ENCODE results near the gene BAG1. TPM values are rescaled to one million over a fixed set of nuclear protein-coding genes. Genes with fewer than 3 reads are reported as not detected.
A peak's percentile ranks its signal among the peaks of the same experiment; 100 is the strongest.

BAG1 gene
- polyA plus RNA-seq, 4 donors, result 66.7 to 194 (median 132) TPM

- no peak overlapping the region for H3K4me3 ChIP-seq (ENCODE audit: low read depth in 1 of 3, low read length in 3 of 3)
- 84 to 95% (median 87%) methylated on average over 3 of the region's 3 CpGs for WGBS, 3 donors
- DNase-seq (no peak), FAIRE-seq (no peak)
- peaks cover 0 to 8% (median 6%) of the 10 kb centered on the region in 3 donors for H3K4me1 ChIP-seq (ENCODE audit: control insufficient read depth in 3 of 3, insufficient read depth in 2 of 3, low read depth in 1 of 3, low read length in 2 of 3)
- no peaks in the 10 kb centered on the region for H3K36me3 ChIP-seq (ENCODE audit: control insufficient read depth in 3 of 3, insufficient read depth in 2 of 3, low read depth in 1 of 3, low read length in 3 of 3)
- no peaks in the 10 kb centered on the region for H3K9me3 ChIP-seq (ENCODE audit: control insufficient read depth in 2 of 2, insufficient read depth in 1 of 2, low read depth in 1 of 2, low read length in 1 of 2)
- H3K27ac ChIP-seq (ENCODE audit: low read depth in 1 of 3, low read length in 2 of 3), result no peak overlapping the region
- H3K27me3 ChIP-seq (ENCODE audit: control insufficient read depth in 3 of 3, insufficient read depth in 3 of 3, low read length in 3 of 3), result peaks cover 0 to 2% (median 0%) of the 10 kb centered on the region in 3 donors
These were observed 27.9 kb downstream of the BAG1 start for GRCh38 chr9:33236571-33236970.

- Histone ChIP-seq H3K27me3 (ENCODE audit: control insufficient read depth in 3 of 3, insufficient read depth in 3 of 3, low read length in 3 of 3) (peaks cover 0 to 2% (median 0%) of the 10 kb centered on the region in 3 donors), H3K36me3 (ENCODE audit: control insufficient read depth in 3 of 3, insufficient read depth in 2 of 3, low read depth in 1 of 3, low read length in 3 of 3) (no peaks in the 10 kb centered on the region), H3K4me3 (ENCODE audit: low read depth in 1 of 3, low read length in 3 of 3) (no peak overlapping the region), H3K27ac (ENCODE audit: low read depth in 1 of 3, low read length in 2 of 3) (peak overlapping the region; percentile 62 to 81 (median 69)), H3K9me3 (ENCODE audit: control insufficient read depth in 2 of 2, insufficient read depth in 1 of 2, low read depth in 1 of 2, low read length in 1 of 2) (no peaks in the 10 kb centered on the region), H3K4me1 (ENCODE audit: control insufficient read depth in 3 of 3, insufficient read depth in 2 of 3, low read depth in 1 of 3, low read length in 2 of 3) (peaks cover 0 to 8% (median 6%) of the 10 kb centered on the region in 3 donors)
- FAIRE-seq (no peak), DNase-seq (peak in 1 of 2 donors; percentile 51)
- 57 to 72% (median 64%) methylated on average over 8 to 9 of the region's 9 CpGs for WGBS, 3 donors
These were observed 29.7 kb downstream of the BAG1 start for GRCh38 chr9:33234511-33235467.

- DNase-seq, result peak; percentile 84 to 100
- H3K27me3 ChIP-seq (ENCODE audit: control insufficient read depth in 3 of 3, insufficient read depth in 3 of 3, low read length in 3 of 3), result peaks cover 0 to 2% (median 0%) of the 10 kb centered on the region in 3 donors
- H3K27ac ChIP-seq (ENCODE audit: low read depth in 1 of 3, low read length in 2 of 3), result peak overlapping the region; percentile 66 to 84 (median 69)
- 7 to 38% (median 31%) methylated on average over 1 of the region's 1 CpG for WGBS, 3 donors
- H3K9me3 ChIP-seq (ENCODE audit: control insufficient read depth in 2 of 2, insufficient read depth in 1 of 2, low read depth in 1 of 2, low read length in 1 of 2), result no peaks in the 10 kb centered on the region
- H3K4me3 ChIP-seq (ENCODE audit: low read depth in 1 of 3, low read length in 3 of 3), result no peak overlapping the region
- FAIRE-seq, result no peak
- peaks cover 0 to 14% (median 8%) of the 10 kb centered on the region in 3 donors for H3K4me1 ChIP-seq (ENCODE audit: control insufficient read depth in 3 of 3, insufficient read depth in 2 of 3, low read depth in 1 of 3, low read length in 2 of 3)
- H3K36me3 ChIP-seq (ENCODE audit: control insufficient read depth in 3 of 3, insufficient read depth in 2 of 3, low read depth in 1 of 3, low read length in 3 of 3), result no peaks in the 10 kb centered on the region
These were observed 30.7 kb downstream of the BAG1 start for GRCh38 chr9:33233626-33234342.

GRCh38 chr9:33232815-33233214, 31.7 kb downstream of the BAG1 start:
- no peaks in the 10 kb centered on the region for H3K9me3 ChIP-seq (ENCODE audit: control insufficient read depth in 2 of 2, insufficient read depth in 1 of 2, low read depth in 1 of 2, low read length in 1 of 2)
- peaks cover 0 to 14% (median 8%) of the 10 kb centered on the region in 3 donors for H3K4me1 ChIP-seq (ENCODE audit: control insufficient read depth in 3 of 3, insufficient read depth in 2 of 3, low read depth in 1 of 3, low read length in 2 of 3)
- 92 to 96% (median 95%) methylated on average over 6 of the region's 6 CpGs for WGBS, 3 donors
- H3K27me3 ChIP-seq (ENCODE audit: control insufficient read depth in 3 of 3, insufficient read depth in 3 of 3, low read length in 3 of 3), result peaks cover 0 to 2% (median 0%) of the 10 kb centered on the region in 3 donors
- DNase-seq, result no peak
- H3K27ac ChIP-seq (ENCODE audit: low read depth in 1 of 3, low read length in 2 of 3), result no peak overlapping the region
- H3K4me3 ChIP-seq (ENCODE audit: low read depth in 1 of 3, low read length in 3 of 3), result no peak overlapping the region
- FAIRE-seq, result no peak
- H3K36me3 ChIP-seq (ENCODE audit: control insufficient read depth in 3 of 3, insufficient read depth in 2 of 3, low read depth in 1 of 3, low read length in 3 of 3), result no peaks in the 10 kb centered on the region

GRCh38 chr9:33231623-33231942, 32.9 kb downstream of the BAG1 start:
- DNase-seq, result no peak
- Histone ChIP-seq H3K4me1 (ENCODE audit: control insufficient read depth in 3 of 3, insufficient read depth in 2 of 3, low read depth in 1 of 3, low read length in 2 of 3) (peaks cover 0 to 14% (median 8%) of the 10 kb centered on the region in 3 donors), H3K36me3 (ENCODE audit: control insufficient read depth in 3 of 3, insufficient read depth in 2 of 3, low read depth in 1 of 3, low read length in 3 of 3) (no peaks in the 10 kb centered on the region), H3K27me3 (ENCODE audit: control insufficient read depth in 3 of 3, insufficient read depth in 3 of 3, low read length in 3 of 3) (no peaks in the 10 kb centered on the region), H3K9me3 (ENCODE audit: control insufficient read depth in 2 of 2, insufficient read depth in 1 of 2, low read depth in 1 of 2, low read length in 1 of 2) (no peaks in the 10 kb centered on the region), H3K4me3 (ENCODE audit: low read depth in 1 of 3, low read length in 3 of 3) (no peak overlapping the region), H3K27ac (ENCODE audit: low read depth in 1 of 3, low read length in 2 of 3) (no peak overlapping the region)
- no peak for FAIRE-seq
- 69 to 77% (median 76%) methylated on average over 2 of the region's 2 CpGs for WGBS, 3 donors

GRCh38 chr9:33230756-33231622, 33.5 kb downstream of the BAG1 start:
- no peaks in the 10 kb centered on the region for H3K27me3 ChIP-seq (ENCODE audit: control insufficient read depth in 3 of 3, insufficient read depth in 3 of 3, low read length in 3 of 3)
- WGBS, 3 donors, result 86 to 89% (median 87%) methylated on average over 13 of the region's 13 CpGs
- H3K4me1 ChIP-seq (ENCODE audit: control insufficient read depth in 3 of 3, insufficient read depth in 2 of 3, low read depth in 1 of 3, low read length in 2 of 3), result peaks cover 0 to 14% (median 8%) of the 10 kb centered on the region in 3 donors
- H3K36me3 ChIP-seq (ENCODE audit: control insufficient read depth in 3 of 3, insufficient read depth in 2 of 3, low read depth in 1 of 3, low read length in 3 of 3), result no peaks in the 10 kb centered on the region
- DNase-seq, result no peak
- no peaks in the 10 kb centered on the region for H3K9me3 ChIP-seq (ENCODE audit: control insufficient read depth in 2 of 2, insufficient read depth in 1 of 2, low read depth in 1 of 2, low read length in 1 of 2)
- no peak for FAIRE-seq
- H3K4me3 ChIP-seq (ENCODE audit: low read depth in 1 of 3, low read length in 3 of 3), result no peak overlapping the region
- no peak overlapping the region for H3K27ac ChIP-seq (ENCODE audit: low read depth in 1 of 3, low read length in 2 of 3)

- DNase-seq, result peak; percentile 77 to 99
- peak overlapping the region; percentile 29 to 47 (median 45) for H3K27ac ChIP-seq (ENCODE audit: low read depth in 1 of 3, low read length in 2 of 3)
- 22 to 64% (median 46%) methylated on average over 9 of the region's 9 CpGs for WGBS, 3 donors
- H3K36me3 ChIP-seq (ENCODE audit: control insufficient read depth in 3 of 3, insufficient read depth in 2 of 3, low read depth in 1 of 3, low read length in 3 of 3), result no peaks in the 10 kb centered on the region
- no peaks in the 10 kb centered on the region for H3K27me3 ChIP-seq (ENCODE audit: control insufficient read depth in 3 of 3, insufficient read depth in 3 of 3, low read length in 3 of 3)
- no peak for FAIRE-seq
- H3K9me3 ChIP-seq (ENCODE audit: control insufficient read depth in 2 of 2, insufficient read depth in 1 of 2, low read depth in 1 of 2, low read length in 1 of 2), result no peaks in the 10 kb centered on the region
- peaks cover 2 to 16% (median 7%) of the 10 kb centered on the region in 3 donors for H3K4me1 ChIP-seq (ENCODE audit: control insufficient read depth in 3 of 3, insufficient read depth in 2 of 3, low read depth in 1 of 3, low read length in 2 of 3)
- H3K4me3 ChIP-seq (ENCODE audit: low read depth in 1 of 3, low read length in 3 of 3), result no peak overlapping the region
These were observed 35.0 kb downstream of the BAG1 start for GRCh38 chr9:33229359-33230114.
